Common myeloid progenitor, CD34-positive (primary cell): ENCODE results near the gene NPFF.
"Not testable (repeated sequence)": the region's sequence is repeated elsewhere in the genome, so short reads cannot be mapped to it uniquely, and the experiment has no call there.

Experiments
- CTCF ChIA-PET: fragments of 350-600 bp; sonication (Branson Sonifier 250); formaldehyde crosslinking; loops from one replicate; lab custom pipeline; 2021; ENCODE audit warnings: antibody characterized with exemption; lab: Charles Lee
- POLR2A ChIA-PET: fragments of 350-600 bp; sonication (Branson Sonifier 250); formaldehyde crosslinking; loops from one replicate; lab custom pipeline; 2021; ENCODE audit warnings: antibody characterized with exemption; lab: Charles Lee
- DNase-seq, 3 donors: peaks; one replicate each; pipeline versions ENCODE4 v3.0.0 to v3.0.0-alpha.2; 2013
- H3K27ac ChIP-seq, 2 experiments: 1 replicate in 1 of 2; 2 replicates in 1 of 2; pipeline ENCODE4 v1.7.0; 2013; ENCODE audit warnings: inconsistent platforms in 2 of 2, low read length in 2 of 2, mild to moderate bottlenecking in 2 of 2, low read depth in 1 of 2, moderate library complexity in 1 of 2; ENCODE audit not compliant: severe bottlenecking in 2 of 2, insufficient read depth in 1 of 2, poor library complexity in 1 of 2
- H3K27me3 ChIP-seq, 5 experiments: replicated peaks in 2 of 5; 1 replicate in 3 of 5; 2 replicates in 2 of 5; pipeline versions ENCODE4 v1.6.1 to v1.7.0; 2013; ENCODE audit warnings: low read length in 4 of 5, mild to moderate bottlenecking in 2 of 5, moderate library complexity in 2 of 5, inconsistent platforms in 1 of 5; ENCODE audit not compliant: insufficient read depth in 5 of 5, control insufficient read depth in 4 of 5
- H3K36me3 ChIP-seq, 4 experiments: 1 replicate in 2 of 4; 2 replicates in 2 of 4; pipeline versions ENCODE4 v1.6.1 to v1.7.0; 2013; ENCODE audit warnings: low read length in 3 of 4, control low read depth in 1 of 4, mild to moderate bottlenecking in 1 of 4; ENCODE audit not compliant: control insufficient read depth in 4 of 4, insufficient read depth in 4 of 4
- H3K4me1 ChIP-seq, 4 experiments: 1 replicate in 3 of 4; 2 replicates in 1 of 4; pipeline versions ENCODE4 v1.6.1 to v1.7.1; 2013; ENCODE audit warnings: low read length in 3 of 4, mild to moderate bottlenecking in 3 of 4, control low read depth in 1 of 4, inconsistent platforms in 1 of 4, moderate library complexity in 1 of 4; ENCODE audit not compliant: control insufficient read depth in 4 of 4, insufficient read depth in 4 of 4; ENCODE audit errors: control extremely low read depth in 1 of 4
- H3K4me3 ChIP-seq, 7 experiments: 1 replicate in 4 of 7; 2 replicates in 3 of 7; pipeline versions ENCODE4 v1.5.1 to v1.7.0; 2013; ENCODE audit warnings: mild to moderate bottlenecking in 7 of 7, low read length in 6 of 7, moderate library complexity in 6 of 7, inconsistent platforms in 2 of 7, low read depth in 2 of 7, control low read depth in 1 of 7; ENCODE audit not compliant: insufficient read depth in 4 of 7, control insufficient read depth in 1 of 7; ENCODE audit errors: extremely low read depth in 1 of 7
- H3K9me3 ChIP-seq, 5 experiments: 1 replicate in 4 of 5; 2 replicates in 1 of 5; pipeline versions ENCODE4 v1.6.1 to v1.7.1; 2013; ENCODE audit warnings: low read length in 4 of 5, mild to moderate bottlenecking in 2 of 5, inconsistent platforms in 1 of 5, low read depth in 1 of 5, moderate library complexity in 1 of 5; ENCODE audit not compliant: control insufficient read depth in 4 of 5, insufficient read depth in 2 of 5; ENCODE audit errors: control extremely low read depth in 1 of 5
- WGBS: methylation state at CpG from one replicate; pipeline ENCODE4 v1.1.5; 2013; ENCODE audit not compliant: insufficient coverage; 5-methylcytosine and 5-hydroxymethylcytosine counted together

NPFF gene

DNA sequence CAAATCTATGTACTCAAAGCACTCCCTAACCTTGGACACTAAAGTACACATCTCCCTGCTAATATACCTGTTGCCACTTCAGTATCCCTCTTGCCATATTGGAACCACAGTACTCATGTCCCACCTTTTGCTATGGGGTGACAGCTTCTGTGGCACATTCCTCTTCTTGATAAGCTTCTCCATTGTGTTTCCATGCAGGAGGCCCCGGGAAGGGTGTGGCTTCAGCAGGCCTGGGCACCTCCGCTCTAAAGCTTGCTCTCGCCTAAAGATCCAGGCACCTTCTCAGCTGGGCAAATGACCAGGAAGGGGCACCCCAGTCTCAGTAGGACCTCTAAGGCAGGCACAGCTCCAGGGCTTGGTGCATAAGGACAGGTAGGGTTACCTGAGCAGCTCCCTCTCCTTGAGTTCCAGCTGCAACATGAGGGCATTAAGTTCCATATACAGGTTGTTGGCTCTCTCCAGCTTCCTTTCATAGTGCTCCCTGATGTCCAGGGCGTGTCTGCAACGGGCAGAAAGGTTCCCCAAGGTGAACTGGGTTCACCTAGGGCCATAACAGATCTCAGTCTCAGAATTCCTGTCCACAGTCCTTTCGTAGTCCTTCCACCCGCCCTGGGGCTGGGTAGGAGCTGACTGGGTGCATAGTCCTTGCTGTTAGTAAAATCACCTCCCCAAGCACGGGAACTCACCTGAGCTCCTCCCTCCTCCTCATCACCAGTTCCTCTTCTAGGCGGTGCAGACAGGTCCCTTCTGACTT, 23.9 kb downstream of the NPFF start:
- ChIA-PET CTCF (interaction anchor here (0.9 to 3.1 kb wide), 9 partner anchors 8 to 150 kb away, joined by 3 to 23 read pairs (median 9); partner anchors contain the start of genes MAP3K12, NPFF and TARBP2), POLR2A (interaction anchor here (0.9 to 3.2 kb wide), 5 partner anchors 9 to 21 kb away, joined by 3 to 20 read pairs (median 7); partner anchors contain the start of gene TARBP2)
- peak in 1 of 3 donors; percentile 24 for DNase-seq
- no peaks in the 10 kb centered on the region for H3K27me3 ChIP-seq
- no peak overlapping the region for H3K4me3 ChIP-seq
- no peaks in the 10 kb centered on the region for H3K9me3 ChIP-seq
- 94% methylated on average over 8 of the region's 9 CpGs for WGBS
- H3K36me3 ChIP-seq = peaks cover 20 to 91% (median 60%) of the 10 kb centered on the region in 4 experiments
- H3K27ac ChIP-seq = no peak overlapping the region
- peaks cover 0 to 2% (median 0%) of the 10 kb centered on the region in 4 experiments for H3K4me1 ChIP-seq

DNA sequence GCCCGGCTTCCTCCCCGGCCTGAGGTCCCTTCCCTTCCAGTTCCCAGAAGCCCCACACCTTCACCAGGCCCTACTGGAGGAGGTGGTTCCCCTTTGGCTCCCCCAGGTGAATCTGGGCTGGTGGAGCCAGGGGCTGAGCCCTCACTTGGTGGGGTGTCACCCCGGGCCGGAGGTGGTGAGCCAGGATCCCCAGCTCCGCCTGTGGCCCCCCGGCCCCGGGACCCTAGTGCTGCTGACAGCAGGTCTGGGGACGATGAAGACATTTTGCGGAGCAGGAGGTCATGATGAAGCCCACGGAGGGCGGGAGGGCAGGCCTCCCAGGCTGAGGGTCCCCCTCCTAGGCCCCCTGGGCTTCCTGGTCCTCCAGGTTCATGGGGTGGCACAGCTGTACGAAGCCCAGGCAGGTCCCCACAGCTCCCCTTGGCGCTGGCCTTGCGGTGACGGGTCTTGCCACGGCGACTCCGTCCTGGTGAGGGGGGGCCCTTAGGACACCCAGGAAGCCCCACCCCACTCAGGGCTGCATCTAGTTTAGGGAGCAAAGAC, 24.6 kb downstream of the NPFF start:
- Histone ChIP-seq H3K4me1 (peaks cover 0 to 2% (median 0%) of the 10 kb centered on the region in 4 experiments), H3K4me3 (no peak overlapping the region), H3K9me3 (no peaks in the 10 kb centered on the region), H3K27me3 (no peaks in the 10 kb centered on the region), H3K36me3 (peaks cover 23 to 94% (median 63%) of the 10 kb centered on the region in 4 experiments), H3K27ac (no peak overlapping the region)
- POLR2A ChIA-PET = interaction anchor here (0.9 to 3.2 kb wide), 6 partner anchors 9 to 29 kb away, joined by 3 to 20 read pairs (median 6); partner anchors contain the start of gene TARBP2
- CTCF ChIA-PET = interaction anchor here (1.0 to 3.1 kb wide), 11 partner anchors 9 to 149 kb away, joined by 3 to 23 read pairs (median 6); partner anchors contain the start of genes MAP3K12, NPFF and TARBP2
- 91% methylated on average over 10 of the region's 18 CpGs for WGBS
- DNase-seq = peak in 1 of 3 donors; percentile 29

DNA sequence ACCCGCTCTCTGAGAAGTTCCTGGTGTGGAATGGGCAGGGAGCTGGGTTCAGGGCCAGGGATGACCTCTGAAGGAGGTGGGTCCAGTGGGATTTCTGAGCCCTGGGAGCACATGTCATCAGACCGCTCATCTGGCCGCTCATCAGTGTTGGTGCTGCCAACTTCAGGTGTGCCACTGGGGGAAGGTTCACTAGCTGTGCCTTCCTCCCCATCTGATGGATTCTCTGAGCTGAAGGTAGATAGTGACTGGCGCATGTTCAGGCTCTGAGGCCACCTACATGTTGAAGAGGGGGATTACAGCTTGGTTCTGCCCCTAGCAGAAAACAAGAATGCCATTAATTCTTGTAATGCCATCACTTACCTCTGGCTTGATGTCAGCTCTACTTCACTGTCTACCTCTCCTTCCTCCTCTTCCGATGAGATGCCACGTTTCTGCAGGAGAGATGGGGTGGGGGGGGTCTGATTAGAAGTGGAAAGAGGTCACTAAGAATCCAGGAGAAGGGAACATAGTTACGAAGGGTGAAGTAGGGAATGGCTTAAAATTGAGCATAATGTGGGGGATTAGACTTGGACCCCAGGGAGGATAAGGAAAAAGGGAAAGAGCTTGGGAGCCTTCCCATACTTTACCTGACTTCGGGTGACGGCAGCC, 25.2 kb downstream of the NPFF start:
- WGBS = 100% methylated on average over 4 of the region's 9 CpGs
- no peaks in the 10 kb centered on the region for H3K9me3 ChIP-seq
- CTCF ChIA-PET = interaction anchor here (0.8 to 3.1 kb wide), 11 partner anchors 9 to 158 kb away, joined by 3 to 23 read pairs (median 6); partner anchors contain the start of genes MAP3K12 and NPFF
- peak in 2 of 3 donors; percentile 67 to 71 for DNase-seq
- no peaks in the 10 kb centered on the region for H3K27me3 ChIP-seq
- H3K36me3 ChIP-seq = peaks cover 22 to 94% (median 62%) of the 10 kb centered on the region in 4 experiments
- H3K4me1 ChIP-seq = peaks cover 0 to 2% (median 0%) of the 10 kb centered on the region in 4 experiments
- H3K4me3 ChIP-seq = no peak overlapping the region
- POLR2A ChIA-PET = interaction anchor here (0.9 to 3.2 kb wide), 7 partner anchors 10 to 28 kb away, joined by 3 to 20 read pairs (median 6); partner anchors contain the start of gene TARBP2
- H3K27ac ChIP-seq = no peak overlapping the region

DNA sequence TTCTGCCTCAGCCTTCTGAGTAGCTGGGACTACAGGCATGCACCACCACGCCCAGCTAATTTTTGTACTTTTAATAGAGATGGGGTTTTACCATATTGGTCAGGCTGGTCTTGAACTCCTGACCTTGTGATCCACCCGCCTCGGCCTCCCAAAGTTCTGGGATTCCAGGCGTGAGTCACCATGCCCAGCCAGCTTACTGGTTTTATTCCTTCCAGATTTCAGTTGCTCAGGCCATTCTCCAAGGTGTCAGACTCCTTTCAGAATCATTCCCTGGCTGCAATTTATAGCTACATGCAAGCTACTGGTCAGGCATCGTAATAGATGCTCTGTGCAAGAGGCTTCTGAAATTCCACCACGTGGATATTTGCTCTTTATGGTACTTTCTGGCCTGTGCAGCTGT, 25.8 kb downstream of the NPFF start:
- H3K27me3 ChIP-seq, H3K27ac ChIP-seq, DNase-seq, H3K4me1 ChIP-seq, H3K9me3 ChIP-seq, H3K4me3 ChIP-seq: not testable (repeated sequence)
- H3K36me3 ChIP-seq = peaks cover 24 to 94% (median 64%) of the 10 kb centered on the region in 4 experiments
- CTCF ChIA-PET = interaction anchor here (0.8 to 3.1 kb wide), 11 partner anchors 9 to 158 kb away, joined by 3 to 23 read pairs (median 6); partner anchors contain the start of genes MAP3K12 and NPFF
- 95% methylated on average over 6 of the region's 6 CpGs for WGBS
- POLR2A ChIA-PET = interaction anchor here (1.0 to 3.2 kb wide), 6 partner anchors 9 to 28 kb away, joined by 3 to 20 read pairs (median 6); partner anchors contain the start of gene TARBP2

DNA sequence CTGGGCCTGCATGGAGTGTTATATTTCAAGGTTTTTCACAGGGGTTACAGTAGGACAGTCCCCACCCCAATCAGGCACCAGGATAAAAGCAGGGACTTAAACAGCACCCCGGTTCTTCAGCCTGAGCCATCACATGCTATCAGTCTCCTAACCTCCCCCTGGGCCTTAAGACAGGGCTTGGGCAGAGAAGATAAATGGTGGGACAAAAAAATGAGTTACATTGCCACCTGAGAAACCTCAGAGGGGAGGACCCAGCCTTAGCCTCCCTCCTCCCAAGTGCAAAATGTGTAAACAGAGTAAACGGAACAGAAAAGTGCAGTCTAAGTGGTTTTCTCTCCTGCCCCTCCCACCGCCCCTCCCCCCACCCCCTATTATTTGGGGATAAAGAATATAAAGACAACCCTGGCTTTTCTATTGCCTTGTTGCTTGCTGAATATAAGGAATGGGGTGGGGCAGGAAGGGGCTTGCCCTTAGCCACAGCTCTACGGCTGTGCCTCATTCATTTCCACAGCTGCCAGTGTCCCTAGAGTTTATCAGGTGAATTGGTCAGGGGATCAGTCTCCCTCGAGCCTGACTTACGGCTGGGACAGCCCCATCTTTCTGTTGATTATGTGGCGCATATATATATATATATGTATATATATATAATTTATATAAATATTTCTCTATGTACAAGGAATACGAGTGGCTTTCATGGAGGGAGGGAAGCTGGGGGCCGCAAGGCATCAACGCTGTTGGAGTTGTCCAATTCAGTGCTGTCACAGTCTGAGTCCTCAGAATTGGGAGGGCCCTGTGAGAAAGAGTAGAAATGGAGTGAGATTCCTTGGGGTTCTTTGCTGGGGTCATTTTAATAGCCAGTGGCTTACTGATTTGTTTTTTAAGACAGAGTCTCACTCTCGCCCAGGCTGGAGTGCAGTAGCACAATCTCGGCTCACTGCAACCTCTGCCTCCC, 26.5 kb downstream of the NPFF start:
- no peaks in the 10 kb centered on the region for H3K4me1 ChIP-seq
- H3K27ac ChIP-seq = no peak overlapping the region
- POLR2A ChIA-PET = interaction anchor here (0.6 to 3.2 kb wide), 6 partner anchors 9 to 228 kb away, joined by 3 to 20 read pairs (median 4); partner anchors contain the start of gene TARBP2
- H3K4me3 ChIP-seq = no peak overlapping the region
- CTCF ChIA-PET = interaction anchor here (1.2 to 3.1 kb wide), 7 partner anchors 12 to 157 kb away, joined by 3 to 23 read pairs (median 6); partner anchors contain the start of genes MAP3K12 and NPFF
- no peaks in the 10 kb centered on the region for H3K27me3 ChIP-seq
- no peak for DNase-seq
- WGBS = 95% methylated on average over 5 of the region's 12 CpGs
- H3K36me3 ChIP-seq = peaks cover 26 to 94% (median 66%) of the 10 kb centered on the region in 4 experiments
- H3K9me3 ChIP-seq = no peaks in the 10 kb centered on the region

DNA sequence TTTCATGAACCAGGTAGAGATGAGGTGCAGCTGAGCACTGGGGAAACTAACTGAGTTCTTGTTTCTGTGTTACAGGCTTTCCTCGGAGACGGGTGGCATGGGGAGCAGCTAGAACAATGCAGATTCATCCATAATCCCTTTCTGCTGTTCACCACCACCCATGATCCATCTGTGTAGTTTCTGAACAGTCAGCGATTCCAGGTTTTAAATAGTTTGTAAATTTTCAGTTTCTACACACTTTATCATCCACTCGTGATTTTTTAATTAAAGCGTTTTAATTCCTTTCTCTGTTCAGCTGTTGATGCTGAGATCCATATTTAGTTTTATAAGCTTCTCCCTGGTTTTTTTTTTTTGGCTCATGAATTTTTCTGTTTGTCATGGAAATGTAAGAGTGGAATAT, 28.0 kb downstream of the NPFF start:
- POLR2A ChIA-PET = interaction anchor here (1.0 to 1.3 kb wide), 2 partner anchors 11 to 22 kb away, joined by 3 to 4 read pairs; partner anchors contain the start of gene TARBP2
- WGBS = 95% methylated on average over 3 of the region's 5 CpGs
- CTCF ChIA-PET = interaction anchor here (1.2 to 8.9 kb wide), 5 partner anchors 10 to 134 kb away, joined by 3 to 130 read pairs (median 4); partner anchors contain the start of gene NPFF
- Histone ChIP-seq H3K27me3 (no peaks in the 10 kb centered on the region), H3K27ac (no peak overlapping the region), H3K4me1 (no peaks in the 10 kb centered on the region), H3K9me3 (no peaks in the 10 kb centered on the region), H3K4me3 (no peak overlapping the region), H3K36me3 (peaks cover 35 to 96% (median 68%) of the 10 kb centered on the region in 4 experiments)
- no peak for DNase-seq
